ENCODE measurements around the gene ARHGEF4. TPM values are rescaled to one million over a fixed set of nuclear protein-coding genes. Genes with fewer than 3 reads are reported as not detected.
"Not testable (repeated sequence)": the region's sequence is repeated elsewhere in the genome, so short reads cannot be mapped to it uniquely, and the experiment has no call there.

The ARHGEF4 gene
- total RNA-seq, 2 donors from 2014 or later: 2.8 to 6.5 TPM

- no peak overlapping the region for H3K4me3 ChIP-seq
- H3K36me3 ChIP-seq: peaks cover 5% of the 10 kb centered on the region
- peaks cover 6 to 17% of the 10 kb centered on the region in 2 donors for H3K4me1 ChIP-seq (ENCODE audit: control insufficient read depth in 1 of 2, low read depth in 2 of 2)
- H3K27me3 ChIP-seq (replicated peaks; ENCODE audit: insufficient read depth): no peaks in the 10 kb centered on the region
- no peaks in the 10 kb centered on the region for H3K9me3 ChIP-seq
- H3K27ac ChIP-seq: no peak overlapping the region
- ATAC-seq (ENCODE audit: insufficient number of reproducible peaks, low FRiP score, low read depth) (no peak), DNase-seq (ENCODE audit: low spot score) (no peak)
- no peak for TF ChIP-seq CTCF (IDR thresholded peaks at IDR 0.05)
Measured at GRCh38 chr2:131064589-131065512, 228.1 kb downstream of the ARHGEF4 start.

- ATAC-seq (ENCODE audit: insufficient number of reproducible peaks, low FRiP score, low read depth): no peak
- no peaks in the 10 kb centered on the region for H3K27me3 ChIP-seq (replicated peaks; ENCODE audit: insufficient read depth)
- no peak for TF ChIP-seq CTCF (IDR thresholded peaks at IDR 0.05)
- no peak for DNase-seq (ENCODE audit: low spot score)
- peaks cover 2 to 12% of the 10 kb centered on the region in 2 donors for H3K4me1 ChIP-seq (ENCODE audit: control insufficient read depth in 1 of 2, low read depth in 2 of 2)
- H3K9me3 ChIP-seq: no peaks in the 10 kb centered on the region
- peaks cover 12% of the 10 kb centered on the region for H3K36me3 ChIP-seq
- H3K27ac ChIP-seq: no peak overlapping the region
- no peak overlapping the region for H3K4me3 ChIP-seq
Measured at GRCh38 chr2:131067465-131068125, 230.9 kb downstream of the ARHGEF4 start.

GRCh38 chr2:131068172-131068571 is 231.5 kb downstream of the ARHGEF4 start:
- Histone ChIP-seq H3K36me3 (peaks cover 12% of the 10 kb centered on the region), H3K4me1 (ENCODE audit: control insufficient read depth in 1 of 2, low read depth in 2 of 2) (peaks cover 2 to 12% of the 10 kb centered on the region in 2 donors)
- not testable (repeated sequence) for H3K9me3 ChIP-seq; H3K27me3 ChIP-seq (replicated peaks; ENCODE audit: insufficient read depth); ATAC-seq (ENCODE audit: insufficient number of reproducible peaks, low FRiP score, low read depth); H3K27ac ChIP-seq; DNase-seq (ENCODE audit: low spot score); H3K4me3 ChIP-seq

- ATAC-seq (ENCODE audit: insufficient number of reproducible peaks, low FRiP score, low read depth); H3K27ac ChIP-seq; H3K4me3 ChIP-seq; H3K4me1 ChIP-seq (ENCODE audit: control insufficient read depth in 1 of 2, low read depth in 2 of 2); DNase-seq (ENCODE audit: low spot score); H3K27me3 ChIP-seq (replicated peaks; ENCODE audit: insufficient read depth); H3K9me3 ChIP-seq: not testable (repeated sequence)
- H3K36me3 ChIP-seq: peaks cover 30% of the 10 kb centered on the region
Measured at GRCh38 chr2:131075578-131075977, 238.9 kb downstream of the ARHGEF4 start.

GRCh38 chr2:131076707-131077106 is 240.0 kb downstream of the ARHGEF4 start:
- no peak for DNase-seq (ENCODE audit: low spot score)
- no peaks in the 10 kb centered on the region for H3K4me1 ChIP-seq (ENCODE audit: control insufficient read depth in 1 of 2, low read depth in 2 of 2)
- peaks cover 28% of the 10 kb centered on the region for H3K36me3 ChIP-seq
- ATAC-seq (ENCODE audit: insufficient number of reproducible peaks, low FRiP score, low read depth): no peak
- no peak for TF ChIP-seq CTCF (IDR thresholded peaks at IDR 0.05)
- no peak overlapping the region for H3K4me3 ChIP-seq
- H3K9me3 ChIP-seq: no peaks in the 10 kb centered on the region
- no peak overlapping the region for H3K27ac ChIP-seq
- no peaks in the 10 kb centered on the region for H3K27me3 ChIP-seq (replicated peaks; ENCODE audit: insufficient read depth)

GRCh38 chr2:131077182-131077846 is 240.6 kb downstream of the ARHGEF4 start:
- no peak for DNase-seq (ENCODE audit: low spot score)
- Histone ChIP-seq H3K4me1 (ENCODE audit: control insufficient read depth in 1 of 2, low read depth in 2 of 2) (no peaks in the 10 kb centered on the region), H3K36me3 (peaks cover 25% of the 10 kb centered on the region), H3K27ac (no peak overlapping the region), H3K9me3 (no peaks in the 10 kb centered on the region), H3K4me3 (no peak overlapping the region), H3K27me3 (replicated peaks; ENCODE audit: insufficient read depth) (no peaks in the 10 kb centered on the region)
- TF ChIP-seq CTCF (IDR thresholded peaks at IDR 0.05): no peak
- no peak for ATAC-seq (ENCODE audit: insufficient number of reproducible peaks, low FRiP score, low read depth)

Data from thoracic aorta (tissue), 2 donors.